GM15510 (cell line): ENCODE data around the gene FOXN3.

Experiments
- POLR2A ChIP-seq: IDR thresholded peaks from 3 replicates; pipeline ENCODE4 v1.6.1; 2011; ENCODE audit warnings: borderline replicate concordance; ENCODE audit not compliant: insufficient read length; ENCODE audit errors: extremely low read depth

Gene FOXN3

DNA sequence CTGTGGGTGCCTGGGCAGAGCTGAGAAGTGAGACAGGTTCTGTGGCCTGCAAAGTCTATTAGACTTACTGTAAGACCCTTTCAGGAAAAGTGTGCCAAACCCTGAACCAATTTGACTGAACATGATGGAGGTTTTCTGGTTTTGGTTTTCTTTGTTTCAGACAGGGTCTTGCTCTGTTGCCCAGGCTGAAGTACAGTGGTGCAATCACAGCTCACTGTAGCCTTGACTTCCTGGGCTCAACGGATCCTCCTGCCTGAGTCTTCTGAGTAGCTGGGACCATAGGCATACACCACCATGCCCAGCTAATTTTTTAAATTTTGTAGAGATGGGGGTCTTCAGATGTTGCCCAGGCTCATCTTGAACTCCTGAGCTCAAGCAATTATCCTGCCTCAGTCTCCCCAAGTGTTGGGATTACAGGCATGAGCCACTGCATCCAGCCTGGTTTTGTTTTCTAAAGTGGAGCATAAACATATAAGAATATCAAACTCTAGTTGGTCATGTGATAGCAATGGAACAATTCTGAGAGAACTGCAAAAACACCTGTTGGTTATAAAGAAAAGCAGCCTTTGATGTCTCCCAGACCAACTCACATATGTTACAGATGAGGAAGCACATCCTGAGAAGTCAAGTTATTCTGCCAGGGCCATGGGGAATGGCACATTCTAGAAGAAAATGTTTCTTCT lies 166.9 kb downstream of the FOXN3 start:
- no peak for TF ChIP-seq POLR2A

- no peak for TF ChIP-seq POLR2A
These were observed 167.9 kb downstream of the FOXN3 start for GRCh38 chr14:89249065-89249695.

DNA sequence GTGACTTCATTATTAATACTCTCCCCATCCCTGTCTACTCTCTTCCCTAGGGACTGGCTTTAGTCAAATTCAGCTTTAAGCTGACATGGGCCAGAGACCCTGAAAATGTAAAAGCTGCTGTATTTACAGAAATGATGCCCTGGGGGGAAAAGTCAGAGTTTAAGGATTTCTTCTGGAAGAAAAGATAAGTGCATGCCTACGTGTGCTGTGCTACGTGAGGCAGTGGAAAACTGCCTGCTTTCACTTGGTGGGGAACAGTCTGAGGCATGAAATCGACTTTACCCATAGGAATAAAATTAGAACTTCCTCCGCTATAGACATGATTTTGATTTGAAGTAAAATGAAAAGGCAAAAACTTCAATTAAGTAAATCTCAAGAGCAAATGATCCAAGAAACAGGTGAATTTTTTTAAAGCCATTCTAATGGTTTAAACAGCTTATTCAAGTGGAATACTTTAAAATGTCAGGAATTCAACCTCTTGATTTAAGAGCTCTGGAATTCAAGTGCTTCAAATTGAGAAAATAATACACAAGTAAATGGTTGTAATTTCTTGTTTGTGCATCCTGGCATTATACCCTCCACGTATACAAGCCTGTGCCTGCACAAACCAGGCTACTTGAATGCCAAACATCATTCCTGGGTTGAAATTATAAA lies 168.5 kb downstream of the FOXN3 start:
- TF ChIP-seq POLR2A: no peak

GRCh38 chr14:89247457-89248122 lies 169.4 kb downstream of the FOXN3 start:
- no peak for TF ChIP-seq POLR2A

- no peak for TF ChIP-seq POLR2A
These were observed 170.7 kb downstream of the FOXN3 start for GRCh38 chr14:89246290-89246689.

GRCh38 chr14:89245802-89246201 lies 171.2 kb downstream of the FOXN3 start:
- no peak for TF ChIP-seq POLR2A

GRCh38 chr14:89244720-89245119 lies 172.3 kb downstream of the FOXN3 start:
- TF ChIP-seq POLR2A: no peak

- TF ChIP-seq POLR2A: no peak
These were observed 173.3 kb downstream of the FOXN3 start for GRCh38 chr14:89243741-89244140.

GRCh38 chr14:89243286-89243685 lies 173.7 kb downstream of the FOXN3 start:
- TF ChIP-seq POLR2A: no peak

- no peak for TF ChIP-seq POLR2A
These were observed 174.3 kb downstream of the FOXN3 start for GRCh38 chr14:89242652-89243279.

GRCh38 chr14:89241934-89242651 lies 174.9 kb downstream of the FOXN3 start:
- no peak for TF ChIP-seq POLR2A

GRCh38 chr14:89241257-89241656 lies 175.8 kb downstream of the FOXN3 start:
- TF ChIP-seq POLR2A: no peak

GRCh38 chr14:89240414-89240813 lies 176.6 kb downstream of the FOXN3 start:
- no peak for TF ChIP-seq POLR2A

- TF ChIP-seq POLR2A: no peak
These were observed 178.0 kb downstream of the FOXN3 start for GRCh38 chr14:89239023-89239422.
